ENCODE data around the gene CENPVL1.

DNA sequence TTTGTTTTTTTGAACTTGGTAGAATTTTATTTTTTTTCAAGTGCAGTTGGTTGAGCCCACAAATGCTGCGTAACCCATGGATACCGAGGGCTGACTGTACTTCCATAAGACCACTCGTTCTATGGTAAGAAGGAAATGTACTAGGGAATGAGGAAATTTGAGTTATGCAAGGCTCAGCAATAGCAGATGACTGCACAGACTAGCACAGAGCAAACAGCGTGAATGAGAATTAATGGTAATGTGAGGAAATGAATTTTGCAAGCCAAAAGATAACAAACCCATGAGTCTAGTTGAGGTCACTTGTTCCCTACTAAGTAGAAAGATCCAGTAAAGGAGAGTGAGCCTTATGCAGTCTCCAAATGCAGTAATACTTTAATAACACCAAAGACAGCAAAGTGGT, 50.3 kb downstream of the CENPVL1 start:
- TF ChIP-seq, protein P1, sequence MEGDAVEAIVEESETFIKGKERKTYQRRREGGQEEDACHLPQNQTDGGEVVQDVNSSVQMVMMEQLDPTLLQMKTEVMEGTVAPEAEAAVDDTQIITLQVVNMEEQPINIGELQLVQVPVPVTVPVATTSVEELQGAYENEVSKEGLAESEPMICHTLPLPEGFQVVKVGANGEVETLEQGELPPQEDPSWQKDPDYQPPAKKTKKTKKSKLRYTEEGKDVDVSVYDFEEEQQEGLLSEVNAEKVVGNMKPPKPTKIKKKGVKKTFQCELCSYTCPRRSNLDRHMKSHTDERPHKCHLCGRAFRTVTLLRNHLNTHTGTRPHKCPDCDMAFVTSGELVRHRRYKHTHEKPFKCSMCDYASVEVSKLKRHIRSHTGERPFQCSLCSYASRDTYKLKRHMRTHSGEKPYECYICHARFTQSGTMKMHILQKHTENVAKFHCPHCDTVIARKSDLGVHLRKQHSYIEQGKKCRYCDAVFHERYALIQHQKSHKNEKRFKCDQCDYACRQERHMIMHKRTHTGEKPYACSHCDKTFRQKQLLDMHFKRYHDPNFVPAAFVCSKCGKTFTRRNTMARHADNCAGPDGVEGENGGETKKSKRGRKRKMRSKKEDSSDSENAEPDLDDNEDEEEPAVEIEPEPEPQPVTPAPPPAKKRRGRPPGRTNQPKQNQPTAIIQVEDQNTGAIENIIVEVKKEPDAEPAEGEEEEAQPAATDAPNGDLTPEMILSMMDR (IDR thresholded peaks at IDR 0.05): no peak
- no peak for TF ChIP-seq POLR2AphosphoS5 (IDR thresholded peaks at IDR 0.05)
- no peak for TF ChIP-seq POLR2A (IDR thresholded peaks at IDR 0.05)

Measured in prostate gland (tissue), 2 donors.